K562 (cell line): ENCODE results near the gene CERS6. TPM values are rescaled to one million over a fixed set of nuclear protein-coding genes. Genes with fewer than 3 reads are reported as not detected.

Experiments used
- ATAC-seq: fragments of 200-7000 bp; cut with Tn5 transposase; 3 replicates; pipeline ENCODE4 v1.9.1; 2020; ENCODE audit warnings: moderate library complexity
- BruUV-seq: library from RNA; stranded (reverse); fragments of 400-500 nt; replicated peaks from 2 replicates; lab custom pipeline; 2021; lab: Mats Ljungman, UMichigan
- CTCF ChIA-PET: fragments of 300-600 bp; formaldehyde crosslinking; extraction: SDS; loops from one replicate; lab custom pipeline; 2021; ENCODE audit warnings: low intra/inter-chr PET ratio; lab: Yijun Ruan, JAX
- POLR2A ChIA-PET: fragments of 300-600, 350-650 bp; sonication (Branson Sonifier 250); formaldehyde crosslinking; extraction: SDS; loops from one replicate; lab custom pipeline; 2021; ENCODE audit warnings: antibody characterized with exemption, inconsistent platforms; lab: Yijun Ruan, JAX
- DNase-seq, 4 experiments: peaks; one replicate each; pipeline versions ENCODE4 v3.0.0 to v3.0.0-alpha.2; 2011 to 2018; ENCODE audit warnings: low spot score in 3 of 4, mixed read lengths in 3 of 4; ENCODE audit errors: extremely low read depth in 1 of 4
- FAIRE-seq: peaks from 2 replicates; lab custom pipeline; 2011; peaks lifted over from hg19 to GRCh38; lab: Jason Lieb, UNC
- H2AFZ ChIP-seq: 2 replicates; pipeline ENCODE4 v1.6.0; 2011; ENCODE audit warnings: low read depth, low read length, control low read depth, inconsistent platforms
- H3K27ac ChIP-seq: fragments of 200-600 bp; 3 replicates; pipeline ENCODE4 v1.8.0; 2011; ENCODE audit warnings: low read depth, mild to moderate bottlenecking, control low read depth, inconsistent platforms, low read length, moderate library complexity, mixed read lengths; ENCODE audit errors: extremely low read depth
- H3K27me3 ChIP-seq, 2 experiments: fragments of 300-600 bp in 1 of 2; 2 replicates in 1 of 2; 3 replicates in 1 of 2; pipeline versions ENCODE4 v1.6.0 to v1.8.0; 2011; ENCODE audit warnings: inconsistent platforms in 2 of 2, low read length in 2 of 2, mild to moderate bottlenecking in 1 of 2, mixed read lengths in 1 of 2, moderate library complexity in 1 of 2; ENCODE audit not compliant: control insufficient read depth in 2 of 2, insufficient read depth in 2 of 2
- H3K36me3 ChIP-seq: fragments of 300-600 bp; 3 replicates; pipeline ENCODE4 v1.8.0; 2011; ENCODE audit warnings: mild to moderate bottlenecking, low read length, inconsistent platforms; ENCODE audit not compliant: control insufficient read depth, insufficient read depth
- H3K4me1 ChIP-seq, 2 experiments: fragments of 200-600 bp in 1 of 2; replicated peaks in 1 of 2; 2 replicates in 1 of 2; 3 replicates in 1 of 2; pipeline versions ENCODE4 v1.5.1 to v1.8.0; 2011; ENCODE audit warnings: inconsistent platforms in 2 of 2, low read length in 2 of 2, mild to moderate bottlenecking in 1 of 2, mixed read lengths in 1 of 2, moderate library complexity in 1 of 2; ENCODE audit not compliant: control insufficient read depth in 2 of 2, insufficient read depth in 2 of 2
- H3K4me2 ChIP-seq: 2 replicates; pipeline ENCODE4 v1.6.1; 2011; ENCODE audit warnings: low read length, control low read depth, inconsistent platforms, mixed read lengths; ENCODE audit not compliant: insufficient read depth
- H3K4me3 ChIP-seq: fragments of 200-600 bp; sonication (generic), shearing (Covaris generic); 2 replicates; pipeline ENCODE4 v1.5.1; 2016; ENCODE audit warnings: control low read depth, inconsistent platforms
- H3K79me2 ChIP-seq: fragments of 200-600 bp; 3 replicates; pipeline ENCODE4 v1.8.0; 2011; ENCODE audit warnings: low read length, inconsistent platforms; ENCODE audit not compliant: control insufficient read depth, insufficient read depth
- H3K9ac ChIP-seq, 2 experiments: 2 replicates each; pipeline versions ENCODE4 v1.6.0 to v1.6.1; 2011; ENCODE audit warnings: low read depth in 2 of 2, low read length in 2 of 2, control low read depth in 1 of 2, inconsistent platforms in 1 of 2, mild to moderate bottlenecking in 1 of 2, mixed read lengths in 1 of 2; ENCODE audit not compliant: insufficient read depth in 1 of 2
- H3K9me1 ChIP-seq: one replicate; pipeline ENCODE4 v1.6.0; 2011; ENCODE audit warnings: inconsistent platforms, mild to moderate bottlenecking, low read length, moderate library complexity; ENCODE audit not compliant: control insufficient read depth, insufficient read depth
- H3K9me3 ChIP-seq: replicated peaks from 2 replicates; pipeline ENCODE4 v1.5.1; 2011; ENCODE audit warnings: low read depth, low read length, inconsistent platforms; ENCODE audit not compliant: control insufficient read depth, insufficient read depth
- H4K20me1 ChIP-seq: replicated peaks from 2 replicates; pipeline ENCODE4 v1.6.1; 2011; ENCODE audit warnings: low read length, inconsistent platforms, mixed read lengths; ENCODE audit not compliant: control insufficient read depth, insufficient read depth
- CBFB ChIP-seq: sonication (generic); formaldehyde crosslinking; IDR thresholded peaks from 2 replicates; pipeline ENCODE4 v1.4.0; 2020; ENCODE audit warnings: mild to moderate bottlenecking, missing genetic modification reagents
- GABPB2 ChIP-seq: fragments of 250-450 bp; sonication (Bioruptor Pico); conservative IDR thresholded peaks from 2 replicates; pipeline ENCODE4 v1.5.1; 2021; ENCODE audit warnings: mild to moderate bottlenecking
- MEIS2 ChIP-seq: fragments of 450-650 bp; IDR thresholded peaks from 2 replicates; pipeline ENCODE4 v1.6.1; 2014; ENCODE audit warnings: mild to moderate bottlenecking; ENCODE audit not compliant: partially characterized antibody
- ZC3H11A ChIP-seq: IDR thresholded peaks from 2 replicates; pipeline ENCODE4 v1.6.1; 2012; ENCODE audit warnings: low read depth, low read length, improper control_type of control experiment
- ZNF507 ChIP-seq: conservative IDR thresholded peaks from 2 replicates; pipeline ENCODE4 v1.6.1; 2017; ENCODE audit warnings: missing genetic modification characterization, missing compliant biosample characterization
- WGBS: fragments of 100-300 bp; shearing (Covaris generic); methylation state at CpG from one replicate; pipeline ENCODE4 v1.1.6; 2016; ENCODE audit warnings: low coverage, mixed read lengths; ENCODE audit not compliant: insufficient coverage; ENCODE audit errors: missing lambda C conversion rate; 5-methylcytosine and 5-hydroxymethylcytosine counted together
- in situ Hi-C: fragments of 300-500 bp; cut with MboI; formaldehyde crosslinking; loops from 4 replicates; pipeline ENCODE4 v1.15.0; 2018; ENCODE audit warnings: inconsistent platforms, mixed read lengths
- intact Hi-C: fragments of 100-400 bp; cut with micrococcal nuclease; formaldehyde crosslinking; loops from 2 replicates; pipeline ENCODE4 v1.14.2; 2022
- polyA plus RNA-seq, 8 experiments: library from polyadenylated mRNA; depleted of rRNA in 4 of 8; stranded (reverse) in 5 of 8; unstranded in 3 of 8; fragments of >200 nt; fragmentation: Nextera tagmentation in 2 of 8; fragmentation: Illumina TruSeq in 1 of 8; extraction: Ambion mirVana in 2 of 8; extraction: Trizol in 1 of 8; gene quantifications; 2 replicates each; pipeline versions ENCODE4 v1.2.1 to v1.2.3, GENCODE V29; 2011 to 2014; ENCODE audit warnings: inconsistent platforms in 1 of 8, missing spikeins in 1 of 8
- total RNA-seq, 7 experiments: library from RNA; depleted of rRNA in 6 of 7; stranded (reverse); fragments of >200 nt in 6 of 7; fragmentation: Illumina TruSeq in 2 of 7; extraction: Trizol in 2 of 7; gene quantifications; 2 replicates each; pipeline versions ENCODE4 v1.2.1 to v1.2.3, GENCODE V29; 2011 to 2021; ENCODE audit warnings: low replicate concordance in 1 of 7
- TF ChIP-seq, protein P1 (sequence below): sonication (generic); formaldehyde crosslinking; IDR thresholded peaks from 2 replicates; pipeline ENCODE4 v1.8.1; 2023; ENCODE audit warnings: mild to moderate bottlenecking, missing genetic modification reagents, moderate library complexity
- TF ChIP-seq, protein P2 (sequence below): fragments of 450-650 bp; IDR thresholded peaks from 2 replicates; pipeline ENCODE4 v1.6.1; 2017; ENCODE audit warnings: antibody characterized with exemption, mild to moderate bottlenecking
- TF ChIP-seq, protein P3 (sequence below): fragments of 450-650 bp; IDR thresholded peaks from 2 replicates; pipeline ENCODE4 v1.6.1; 2016
- TF ChIP-seq, protein P4 (sequence below), 2 experiments: IDR thresholded peaks; 2 replicates each; pipeline ENCODE4 v1.6.1; 2012; ENCODE audit warnings: improper control_type of control experiment in 2 of 2, low read depth in 2 of 2, low read length in 2 of 2, borderline replicate concordance in 1 of 2

CERS6 gene
- total and polyA plus RNA-seq, 9 of the 15 experiments (the other 6 are each of a cell fraction or from before 2014, with no cell fraction given): 1.6 to 13.6 (median 11.4) TPM

DNA sequence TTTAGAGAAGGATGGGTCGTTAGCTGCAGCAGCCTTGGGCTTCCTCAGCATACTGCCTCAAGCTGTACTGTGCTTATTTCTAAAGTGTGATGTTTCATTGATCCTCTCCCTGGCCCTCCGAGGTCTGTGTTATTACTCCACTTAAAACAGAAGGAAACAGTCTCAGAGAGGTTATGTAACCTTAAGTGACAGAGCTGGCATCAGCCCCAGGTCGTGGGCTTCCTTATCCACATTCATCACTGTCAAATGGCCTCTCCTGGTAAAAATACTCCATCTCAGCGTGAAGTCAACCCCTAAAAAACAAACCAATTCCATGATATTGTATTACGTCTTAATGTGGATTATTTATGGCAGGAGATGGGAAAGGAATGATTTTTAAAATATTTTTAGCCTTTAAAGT, 193.0 kb downstream of the CERS6 start:
- H3K27me3 ChIP-seq: no peaks in the 10 kb centered on the region
- no peaks in the 10 kb centered on the region for H3K36me3 ChIP-seq
- H3K4me2 ChIP-seq: no peak overlapping the region
- no peak overlapping the region for H3K4me3 ChIP-seq
- no peaks in the 10 kb centered on the region for H3K9me3 ChIP-seq
- no peak for DNase-seq
- CTCF ChIA-PET: no interaction called here
- no peaks in the 10 kb centered on the region for H3K4me1 ChIP-seq
- ATAC-seq: no peak
- intact Hi-C loops (no loop called here), in situ Hi-C loops (no loop called here)
- 11% methylated on average over 5 of the region's 5 CpGs for WGBS
- no TSS peak for BruUV-seq
- POLR2A ChIA-PET: no interaction called here
- no peak overlapping the region for H3K9ac ChIP-seq
- no peak overlapping the region for H3K27ac ChIP-seq
- H2AFZ ChIP-seq: no peak overlapping the region
- no peaks in the 10 kb centered on the region for H4K20me1 ChIP-seq
- no peaks in the 10 kb centered on the region for H3K79me2 ChIP-seq
- FAIRE-seq: no peak
- no peaks in the 10 kb centered on the region for H3K9me1 ChIP-seq
- TF ChIP-seq, protein P1, sequence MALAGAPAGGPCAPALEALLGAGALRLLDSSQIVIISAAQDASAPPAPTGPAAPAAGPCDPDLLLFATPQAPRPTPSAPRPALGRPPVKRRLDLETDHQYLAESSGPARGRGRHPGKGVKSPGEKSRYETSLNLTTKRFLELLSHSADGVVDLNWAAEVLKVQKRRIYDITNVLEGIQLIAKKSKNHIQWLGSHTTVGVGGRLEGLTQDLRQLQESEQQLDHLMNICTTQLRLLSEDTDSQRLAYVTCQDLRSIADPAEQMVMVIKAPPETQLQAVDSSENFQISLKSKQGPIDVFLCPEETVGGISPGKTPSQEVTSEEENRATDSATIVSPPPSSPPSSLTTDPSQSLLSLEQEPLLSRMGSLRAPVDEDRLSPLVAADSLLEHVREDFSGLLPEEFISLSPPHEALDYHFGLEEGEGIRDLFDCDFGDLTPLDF (CRISPR knock-in tag): no peak
- TF ChIP-seq ZC3H11A (no peak), ZNF507 (tag) (no peak), MEIS2 (peak; percentile 31), GABPB2 (CRISPR knock-in tag) (no peak), CBFB (CRISPR knock-in tag) (no peak)
- TF ChIP-seq, protein P2, sequence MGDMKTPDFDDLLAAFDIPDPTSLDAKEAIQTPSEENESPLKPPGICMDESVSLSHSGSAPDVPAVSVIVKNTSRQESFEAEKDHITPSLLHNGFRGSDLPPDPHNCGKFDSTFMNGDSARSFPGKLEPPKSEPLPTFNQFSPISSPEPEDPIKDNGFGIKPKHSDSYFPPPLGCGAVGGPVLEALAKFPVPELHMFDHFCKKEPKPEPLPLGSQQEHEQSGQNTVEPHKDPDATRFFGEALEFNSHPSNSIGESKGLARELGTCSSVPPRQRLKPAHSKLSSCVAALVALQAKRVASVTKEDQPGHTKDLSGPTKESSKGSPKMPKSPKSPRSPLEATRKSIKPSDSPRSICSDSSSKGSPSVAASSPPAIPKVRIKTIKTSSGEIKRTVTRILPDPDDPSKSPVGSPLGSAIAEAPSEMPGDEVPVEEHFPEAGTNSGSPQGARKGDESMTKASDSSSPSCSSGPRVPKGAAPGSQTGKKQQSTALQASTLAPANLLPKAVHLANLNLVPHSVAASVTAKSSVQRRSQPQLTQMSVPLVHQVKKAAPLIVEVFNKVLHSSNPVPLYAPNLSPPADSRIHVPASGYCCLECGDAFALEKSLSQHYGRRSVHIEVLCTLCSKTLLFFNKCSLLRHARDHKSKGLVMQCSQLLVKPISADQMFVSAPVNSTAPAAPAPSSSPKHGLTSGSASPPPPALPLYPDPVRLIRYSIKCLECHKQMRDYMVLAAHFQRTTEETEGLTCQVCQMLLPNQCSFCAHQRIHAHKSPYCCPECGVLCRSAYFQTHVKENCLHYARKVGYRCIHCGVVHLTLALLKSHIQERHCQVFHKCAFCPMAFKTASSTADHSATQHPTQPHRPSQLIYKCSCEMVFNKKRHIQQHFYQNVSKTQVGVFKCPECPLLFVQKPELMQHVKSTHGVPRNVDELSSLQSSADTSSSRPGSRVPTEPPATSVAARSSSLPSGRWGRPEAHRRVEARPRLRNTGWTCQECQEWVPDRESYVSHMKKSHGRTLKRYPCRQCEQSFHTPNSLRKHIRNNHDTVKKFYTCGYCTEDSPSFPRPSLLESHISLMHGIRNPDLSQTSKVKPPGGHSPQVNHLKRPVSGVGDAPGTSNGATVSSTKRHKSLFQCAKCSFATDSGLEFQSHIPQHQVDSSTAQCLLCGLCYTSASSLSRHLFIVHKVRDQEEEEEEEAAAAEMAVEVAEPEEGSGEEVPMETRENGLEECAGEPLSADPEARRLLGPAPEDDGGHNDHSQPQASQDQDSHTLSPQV: no peak
- TF ChIP-seq, protein P3, sequence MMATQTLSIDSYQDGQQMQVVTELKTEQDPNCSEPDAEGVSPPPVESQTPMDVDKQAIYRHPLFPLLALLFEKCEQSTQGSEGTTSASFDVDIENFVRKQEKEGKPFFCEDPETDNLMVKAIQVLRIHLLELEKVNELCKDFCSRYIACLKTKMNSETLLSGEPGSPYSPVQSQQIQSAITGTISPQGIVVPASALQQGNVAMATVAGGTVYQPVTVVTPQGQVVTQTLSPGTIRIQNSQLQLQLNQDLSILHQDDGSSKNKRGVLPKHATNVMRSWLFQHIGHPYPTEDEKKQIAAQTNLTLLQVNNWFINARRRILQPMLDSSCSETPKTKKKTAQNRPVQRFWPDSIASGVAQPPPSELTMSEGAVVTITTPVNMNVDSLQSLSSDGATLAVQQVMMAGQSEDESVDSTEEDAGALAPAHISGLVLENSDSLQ: peak; percentile 19; the same call in 1 of the 2 replicates
- TF ChIP-seq, protein P4, sequence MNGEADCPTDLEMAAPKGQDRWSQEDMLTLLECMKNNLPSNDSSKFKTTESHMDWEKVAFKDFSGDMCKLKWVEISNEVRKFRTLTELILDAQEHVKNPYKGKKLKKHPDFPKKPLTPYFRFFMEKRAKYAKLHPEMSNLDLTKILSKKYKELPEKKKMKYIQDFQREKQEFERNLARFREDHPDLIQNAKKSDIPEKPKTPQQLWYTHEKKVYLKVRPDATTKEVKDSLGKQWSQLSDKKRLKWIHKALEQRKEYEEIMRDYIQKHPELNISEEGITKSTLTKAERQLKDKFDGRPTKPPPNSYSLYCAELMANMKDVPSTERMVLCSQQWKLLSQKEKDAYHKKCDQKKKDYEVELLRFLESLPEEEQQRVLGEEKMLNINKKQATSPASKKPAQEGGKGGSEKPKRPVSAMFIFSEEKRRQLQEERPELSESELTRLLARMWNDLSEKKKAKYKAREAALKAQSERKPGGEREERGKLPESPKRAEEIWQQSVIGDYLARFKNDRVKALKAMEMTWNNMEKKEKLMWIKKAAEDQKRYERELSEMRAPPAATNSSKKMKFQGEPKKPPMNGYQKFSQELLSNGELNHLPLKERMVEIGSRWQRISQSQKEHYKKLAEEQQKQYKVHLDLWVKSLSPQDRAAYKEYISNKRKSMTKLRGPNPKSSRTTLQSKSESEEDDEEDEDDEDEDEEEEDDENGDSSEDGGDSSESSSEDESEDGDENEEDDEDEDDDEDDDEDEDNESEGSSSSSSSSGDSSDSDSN (IDR thresholded peaks at IDR 0.05; ENCODE audit: borderline replicate concordance in 1 of 2, low read depth in 2 of 2, low read length in 2 of 2): no peak
